Gastrocnemius medialis (tissue), 4 donors: ENCODE measurements around the gene FBXL14.

Source experiments
- CTCF ChIP-seq, 5 experiments: fragments of 450-650 bp in 3 of 5; fragments of 200-600 bp in 2 of 5; sonication (generic) in 2 of 5; IDR thresholded peaks in 4 of 5; conservative IDR thresholded peaks in 1 of 5; 1 replicate in 4 of 5; 2 replicates in 1 of 5; pipeline ENCODE4 v1.5.1; 2016 to 2019; ENCODE audit warnings: antibody characterized with exemption in 5 of 5, mild to moderate bottlenecking in 3 of 5, moderate library complexity in 3 of 5
- POLR2A ChIP-seq, 2 donors: fragments of 450-650 bp; IDR thresholded peaks; one replicate each; pipeline ENCODE4 v1.6.1; 2017; ENCODE audit warnings: antibody characterized with exemption in 2 of 2, mild to moderate bottlenecking in 2 of 2, moderate library complexity in 2 of 2

DNA sequence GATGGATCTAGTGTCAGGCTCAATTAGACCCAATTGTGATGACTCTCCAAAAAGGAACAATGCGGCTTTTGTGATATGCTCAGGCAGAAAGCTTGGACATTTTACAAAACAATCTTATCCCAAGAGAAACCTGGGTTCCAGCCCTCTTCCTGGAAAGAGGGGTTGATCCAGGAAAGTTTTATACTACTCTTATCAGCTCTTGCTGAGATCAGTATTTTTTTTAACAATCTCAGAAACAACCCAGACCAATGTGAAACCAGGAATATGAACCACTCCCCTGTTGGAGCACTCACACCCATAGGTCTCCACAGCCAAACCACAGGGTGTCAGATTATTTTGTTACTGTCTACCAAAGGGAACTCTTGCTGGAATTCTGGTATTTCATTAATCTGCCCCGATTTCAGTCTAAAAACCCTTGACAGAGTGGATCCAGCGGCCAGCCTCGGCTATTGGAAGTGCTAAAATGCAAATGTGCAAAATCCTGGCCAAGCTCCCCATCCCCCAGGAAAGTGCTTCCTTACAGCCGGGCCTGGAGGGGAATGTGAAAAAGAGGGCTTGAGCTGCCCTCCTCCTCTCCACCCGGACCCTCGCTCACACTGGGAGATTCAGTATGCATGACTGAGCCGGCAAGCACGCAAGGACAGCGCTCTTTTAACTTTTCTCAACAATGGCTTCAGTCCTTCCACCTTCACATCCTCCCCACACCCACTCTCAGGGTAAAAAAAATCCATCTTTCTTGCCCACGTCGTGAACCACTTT lies 4.0 kb downstream of the FBXL14 start:
- TF ChIP-seq POLR2A (IDR thresholded peaks at IDR 0.05), result no peak
- no peak for TF ChIP-seq CTCF (IDR thresholded peaks at IDR 0.05 in 4 of 5, conservative IDR thresholded peaks at IDR 0.05 in 1 of 5)
